K562 (cell line): ENCODE results near the gene ANKS1B. TPM values are rescaled to one million over a fixed set of nuclear protein-coding genes. Genes with fewer than 3 reads are reported as not detected.

Source experiments
- ATAC-seq: fragments of 200-7000 bp; cut with Tn5 transposase; 3 replicates; pipeline ENCODE4 v1.9.1; 2020; ENCODE audit warnings: moderate library complexity
- BruUV-seq: library from RNA; stranded (reverse); fragments of 400-500 nt; replicated peaks from 2 replicates; lab custom pipeline; 2021; lab: Mats Ljungman, UMichigan
- CTCF ChIA-PET: fragments of 300-600 bp; formaldehyde crosslinking; extraction: SDS; loops from one replicate; lab custom pipeline; 2021; ENCODE audit warnings: low intra/inter-chr PET ratio; lab: Yijun Ruan, JAX
- POLR2A ChIA-PET: fragments of 300-600, 350-650 bp; sonication (Branson Sonifier 250); formaldehyde crosslinking; extraction: SDS; loops from one replicate; lab custom pipeline; 2021; ENCODE audit warnings: antibody characterized with exemption, inconsistent platforms; lab: Yijun Ruan, JAX
- DNase-seq, 4 experiments: peaks; one replicate each; pipeline versions ENCODE4 v3.0.0 to v3.0.0-alpha.2; 2011 to 2018; ENCODE audit warnings: low spot score in 3 of 4, mixed read lengths in 3 of 4; ENCODE audit errors: extremely low read depth in 1 of 4
- FAIRE-seq: peaks from 2 replicates; lab custom pipeline; 2011; peaks lifted over from hg19 to GRCh38; lab: Jason Lieb, UNC
- H2AFZ ChIP-seq: 2 replicates; pipeline ENCODE4 v1.6.0; 2011; ENCODE audit warnings: low read depth, low read length, control low read depth, inconsistent platforms
- H3K27ac ChIP-seq: fragments of 200-600 bp; 3 replicates; pipeline ENCODE4 v1.8.0; 2011; ENCODE audit warnings: low read depth, mild to moderate bottlenecking, control low read depth, inconsistent platforms, low read length, moderate library complexity, mixed read lengths; ENCODE audit errors: extremely low read depth
- H3K27me3 ChIP-seq, 2 experiments: fragments of 300-600 bp in 1 of 2; 2 replicates in 1 of 2; 3 replicates in 1 of 2; pipeline versions ENCODE4 v1.6.0 to v1.8.0; 2011; ENCODE audit warnings: inconsistent platforms in 2 of 2, low read length in 2 of 2, mild to moderate bottlenecking in 1 of 2, mixed read lengths in 1 of 2, moderate library complexity in 1 of 2; ENCODE audit not compliant: control insufficient read depth in 2 of 2, insufficient read depth in 2 of 2
- H3K36me3 ChIP-seq: fragments of 300-600 bp; 3 replicates; pipeline ENCODE4 v1.8.0; 2011; ENCODE audit warnings: mild to moderate bottlenecking, low read length, inconsistent platforms; ENCODE audit not compliant: control insufficient read depth, insufficient read depth
- H3K4me1 ChIP-seq, 2 experiments: fragments of 200-600 bp in 1 of 2; replicated peaks in 1 of 2; 2 replicates in 1 of 2; 3 replicates in 1 of 2; pipeline versions ENCODE4 v1.5.1 to v1.8.0; 2011; ENCODE audit warnings: inconsistent platforms in 2 of 2, low read length in 2 of 2, mild to moderate bottlenecking in 1 of 2, mixed read lengths in 1 of 2, moderate library complexity in 1 of 2; ENCODE audit not compliant: control insufficient read depth in 2 of 2, insufficient read depth in 2 of 2
- H3K4me2 ChIP-seq: 2 replicates; pipeline ENCODE4 v1.6.1; 2011; ENCODE audit warnings: low read length, control low read depth, inconsistent platforms, mixed read lengths; ENCODE audit not compliant: insufficient read depth
- H3K4me3 ChIP-seq: fragments of 200-600 bp; sonication (generic), shearing (Covaris generic); 2 replicates; pipeline ENCODE4 v1.5.1; 2016; ENCODE audit warnings: control low read depth, inconsistent platforms
- H3K79me2 ChIP-seq: fragments of 200-600 bp; 3 replicates; pipeline ENCODE4 v1.8.0; 2011; ENCODE audit warnings: low read length, inconsistent platforms; ENCODE audit not compliant: control insufficient read depth, insufficient read depth
- H3K9ac ChIP-seq, 2 experiments: 2 replicates each; pipeline versions ENCODE4 v1.6.0 to v1.6.1; 2011; ENCODE audit warnings: low read depth in 2 of 2, low read length in 2 of 2, control low read depth in 1 of 2, inconsistent platforms in 1 of 2, mild to moderate bottlenecking in 1 of 2, mixed read lengths in 1 of 2; ENCODE audit not compliant: insufficient read depth in 1 of 2
- H3K9me1 ChIP-seq: one replicate; pipeline ENCODE4 v1.6.0; 2011; ENCODE audit warnings: inconsistent platforms, mild to moderate bottlenecking, low read length, moderate library complexity; ENCODE audit not compliant: control insufficient read depth, insufficient read depth
- H3K9me3 ChIP-seq: replicated peaks from 2 replicates; pipeline ENCODE4 v1.5.1; 2011; ENCODE audit warnings: low read depth, low read length, inconsistent platforms; ENCODE audit not compliant: control insufficient read depth, insufficient read depth
- H4K20me1 ChIP-seq: replicated peaks from 2 replicates; pipeline ENCODE4 v1.6.1; 2011; ENCODE audit warnings: low read length, inconsistent platforms, mixed read lengths; ENCODE audit not compliant: control insufficient read depth, insufficient read depth
- BRD4 ChIP-seq: fragments of 200-600 bp; sonication (generic); IDR thresholded peaks from 2 replicates; pipeline ENCODE4 v1.6.1; 2017; ENCODE audit warnings: inconsistent platforms
- CTCF ChIP-seq, 3 experiments: IDR thresholded peaks in 2 of 3; conservative IDR thresholded peaks in 1 of 3; 2 replicates each; pipeline ENCODE4 v1.5.1; 2011 to 2012; ENCODE audit warnings: low read length in 3 of 3, mild to moderate bottlenecking in 3 of 3, control low read depth in 2 of 3, improper control_type of control experiment in 1 of 3, inconsistent platforms in 1 of 3, low read depth in 1 of 3, mixed read lengths in 1 of 3, moderate library complexity in 1 of 3; ENCODE audit not compliant: insufficient read depth in 2 of 3
- E2F8 ChIP-seq: fragments of 450-650 bp; IDR thresholded peaks from 2 replicates; pipeline ENCODE4 v1.7.1; 2018; ENCODE audit warnings: mild to moderate bottlenecking, low read depth; ENCODE audit not compliant: partially characterized antibody
- ELF1 ChIP-seq: fragments of 200-800 bp; sonication (Bioruptor generic); IDR thresholded peaks from 2 replicates; pipeline ENCODE4 v1.6.1; 2016; ENCODE audit warnings: missing genetic modification characterization, missing compliant biosample characterization
- HCFC1 ChIP-seq: IDR thresholded peaks from 2 replicates; pipeline ENCODE4 v1.6.1; 2012; ENCODE audit warnings: low read depth, low read length, improper control_type of control experiment
- HDAC1 ChIP-seq, 2 experiments: fragments of 450-650 bp; IDR thresholded peaks; 2 replicates each; pipeline ENCODE4 v1.6.1; 2016 to 2017; ENCODE audit warnings: inconsistent platforms in 1 of 2, mild to moderate bottlenecking in 1 of 2, moderate library complexity in 1 of 2
- IRF1 ChIP-seq: sonication (generic); formaldehyde crosslinking; IDR thresholded peaks from 2 replicates; pipeline ENCODE4 v1.8.0; 2022; ENCODE audit warnings: missing genetic modification reagents, mild to moderate bottlenecking, borderline replicate concordance
- JUND ChIP-seq, 2 experiments: IDR thresholded peaks; 2 replicates in 1 of 2; 3 replicates in 1 of 2; pipeline ENCODE4 v1.6.1; 2011; ENCODE audit warnings: borderline replicate concordance in 2 of 2, low read depth in 2 of 2, low read length in 2 of 2, improper control_type of control experiment in 1 of 2, missing biosample characterization in 1 of 2, missing genetic modification characterization in 1 of 2, missing genetic modification reagents in 1 of 2
- KLF13 ChIP-seq: fragments of 450-650 bp; IDR thresholded peaks from 2 replicates; pipeline ENCODE4 v1.6.1; 2016; ENCODE audit warnings: missing genetic modification characterization, low read depth, mild to moderate bottlenecking, missing compliant biosample characterization, moderate library complexity, borderline replicate concordance
- MEIS2 ChIP-seq: fragments of 450-650 bp; IDR thresholded peaks from 2 replicates; pipeline ENCODE4 v1.6.1; 2014; ENCODE audit warnings: mild to moderate bottlenecking; ENCODE audit not compliant: partially characterized antibody
- NRF1 ChIP-seq, 2 experiments: fragments of 450-650 bp; IDR thresholded peaks in 1 of 2; conservative IDR thresholded peaks in 1 of 2; 2 replicates each; pipeline ENCODE4 v1.6.1; 2014; ENCODE audit warnings: mild to moderate bottlenecking in 2 of 2
- PCBP1 ChIP-seq: fragments of 200-400 bp; formaldehyde crosslinking; IDR thresholded peaks from 2 replicates; pipeline ENCODE4 v1.6.1; 2018; ENCODE audit warnings: mild to moderate bottlenecking, low read depth, low read length; ENCODE audit not compliant: poor library complexity, severe bottlenecking
- RFX5 ChIP-seq: IDR thresholded peaks from 2 replicates; pipeline ENCODE4 v1.6.1; 2011; ENCODE audit warnings: low read depth, mild to moderate bottlenecking, improper control_type of control experiment, low read length
- SIX5 ChIP-seq, 2 experiments: IDR thresholded peaks; 2 replicates each; pipeline ENCODE4 v1.6.1; 2011; ENCODE audit warnings: low read length in 2 of 2, borderline replicate concordance in 1 of 2, low read depth in 1 of 2, mild to moderate bottlenecking in 1 of 2, moderate library complexity in 1 of 2; ENCODE audit not compliant: insufficient read depth in 1 of 2
- SNRNP70 ChIP-seq: fragments of 200-400 bp; formaldehyde crosslinking; optimal IDR thresholded peaks from 2 replicates; pipeline ENCODE3; 2017; ENCODE audit warnings: low read depth, low read length
- SP1 ChIP-seq: sonication (generic); formaldehyde crosslinking; IDR thresholded peaks from 2 replicates; pipeline ENCODE4 v1.8.1; 2022; ENCODE audit warnings: mild to moderate bottlenecking, missing genetic modification reagents
- ZNF444 ChIP-seq: fragments of 250-450 bp; sonication (Bioruptor Pico); IDR thresholded peaks from 2 replicates; pipeline ENCODE4 v1.4.0; 2020; ENCODE audit warnings: mild to moderate bottlenecking, moderate library complexity
- WGBS: fragments of 100-300 bp; shearing (Covaris generic); methylation state at CpG from one replicate; pipeline ENCODE4 v1.1.6; 2016; ENCODE audit warnings: low coverage, mixed read lengths; ENCODE audit not compliant: insufficient coverage; ENCODE audit errors: missing lambda C conversion rate; 5-methylcytosine and 5-hydroxymethylcytosine counted together
- in situ Hi-C: fragments of 300-500 bp; cut with MboI; formaldehyde crosslinking; loops from 4 replicates; pipeline ENCODE4 v1.15.0; 2018; ENCODE audit warnings: inconsistent platforms, mixed read lengths
- intact Hi-C: fragments of 100-400 bp; cut with micrococcal nuclease; formaldehyde crosslinking; loops from 2 replicates; pipeline ENCODE4 v1.14.2; 2022
- polyA plus RNA-seq, 8 experiments: library from polyadenylated mRNA; depleted of rRNA in 4 of 8; stranded (reverse) in 5 of 8; unstranded in 3 of 8; fragments of >200 nt; fragmentation: Nextera tagmentation in 2 of 8; fragmentation: Illumina TruSeq in 1 of 8; extraction: Ambion mirVana in 2 of 8; extraction: Trizol in 1 of 8; gene quantifications; 2 replicates each; pipeline versions ENCODE4 v1.2.1 to v1.2.3, GENCODE V29; 2011 to 2014; ENCODE audit warnings: inconsistent platforms in 1 of 8, missing spikeins in 1 of 8
- total RNA-seq, 7 experiments: library from RNA; depleted of rRNA in 6 of 7; stranded (reverse); fragments of >200 nt in 6 of 7; fragmentation: Illumina TruSeq in 2 of 7; extraction: Trizol in 2 of 7; gene quantifications; 2 replicates each; pipeline versions ENCODE4 v1.2.1 to v1.2.3, GENCODE V29; 2011 to 2021; ENCODE audit warnings: low replicate concordance in 1 of 7

ANKS1B gene
- total and polyA plus RNA-seq, 9 of the 15 experiments (the other 6 are each of a cell fraction or from before 2014, with no cell fraction given): 0.04 to 0.47 (median 0.28) TPM; not detected in 4

GRCh38 chr12:98738002-98738401, 1246.7 kb downstream of the ANKS1B start:
- DNase-seq: no peak
- Histone ChIP-seq H3K27me3 (peaks cover 7 to 28% of the 10 kb centered on the region in 2 experiments; a peak in 3 of 5 replicates), H3K4me3 (no peak overlapping the region), H4K20me1 (no peaks in the 10 kb centered on the region), H3K36me3 (no peaks in the 10 kb centered on the region), H3K9me3 (no peaks in the 10 kb centered on the region), H3K9me1 (no peaks in the 10 kb centered on the region), H3K4me1 (peaks cover 2 to 8% of the 10 kb centered on the region in 2 experiments; a peak in 3 of 5 replicates), H3K4me2 (no peak overlapping the region), H3K27ac (no peak overlapping the region), H2AFZ (no peak overlapping the region), H3K79me2 (no peaks in the 10 kb centered on the region), H3K9ac (no peak overlapping the region)
- no TSS peak for BruUV-seq
- ChIA-PET POLR2A (interaction anchor here (0.7 to 0.9 kb wide), 2 partner anchors 14 to 140 kb away, joined by 3 read pairs; no protein-coding TSS in a partner anchor), CTCF (interaction anchor here (0.5 kb wide), 1 partner anchor 1474 kb away, joined by 3 read pairs; no protein-coding TSS in a partner anchor)
- WGBS: 38% methylated on average over 3 of the region's 3 CpGs
- no peak for ATAC-seq
- FAIRE-seq: no peak
- in situ Hi-C loops: no loop called here
- intact Hi-C loops: no loop called here
- no peak for TF ChIP-seq KLF13
- no peak for TF ChIP-seq E2F8
- no peak for TF ChIP-seq NRF1 (conservative IDR thresholded peaks at IDR 0.05 in 1 of 2, IDR thresholded peaks at IDR 0.05 in 1 of 2)
- TF ChIP-seq MEIS2: no peak
- TF ChIP-seq ELF1 (tag): no peak
- no peak for TF ChIP-seq PCBP1
- TF ChIP-seq HDAC1 (IDR thresholded peaks at IDR 0.05): no peak
- no peak for TF ChIP-seq HCFC1
- TF ChIP-seq ZNF444 (CRISPR knock-in tag): no peak
- no peak for TF ChIP-seq JUND (IDR thresholded peaks at IDR 0.05; ENCODE audit: borderline replicate concordance, low read depth, low read length)
- no peak for TF ChIP-seq JUND (tag; IDR thresholded peaks at IDR 0.05; ENCODE audit: borderline replicate concordance, low read depth, low read length)
- no peak for TF ChIP-seq IRF1 (CRISPR knock-in tag)
- no peak for TF ChIP-seq SIX5 (IDR thresholded peaks at IDR 0.05; ENCODE audit: borderline replicate concordance in 1 of 2, insufficient read depth in 1 of 2, low read depth in 1 of 2, low read length in 2 of 2)
- TF ChIP-seq SNRNP70: no peak
- no peak for TF ChIP-seq RFX5
- TF ChIP-seq SP1: no peak
- no peak for TF ChIP-seq BRD4
- no peak for TF ChIP-seq CTCF (IDR thresholded peaks at IDR 0.05 in 2 of 3, conservative IDR thresholded peaks at IDR 0.05 in 1 of 3; ENCODE audit: insufficient read depth in 2 of 3, low read depth in 1 of 3, low read length in 3 of 3)
